Nephron (organoid): ENCODE measurements around the gene TEX2.

Experiments used
- H3K27ac Mint-ChIP-seq, 3 experiments: 2 replicates each; pipeline ENCODE4 v1.8.0; 2020; ENCODE audit warnings: mixed read lengths in 3 of 3, mild to moderate bottlenecking in 2 of 3, moderate library complexity in 1 of 3
- H3K27me3 Mint-ChIP-seq: 2 replicates; pipeline ENCODE4 v1.8.0; 2021; ENCODE audit warnings: low read depth, mild to moderate bottlenecking, moderate library complexity, mixed read lengths
- H3K36me3 Mint-ChIP-seq: 2 replicates; pipeline ENCODE4 v1.8.0; 2020; ENCODE audit warnings: low read depth, mixed read lengths
- H3K4me1 Mint-ChIP-seq: 2 replicates; pipeline ENCODE4 v1.8.0; 2020; ENCODE audit warnings: mixed read lengths
- H3K4me3 Mint-ChIP-seq, 3 experiments: 2 replicates each; pipeline ENCODE4 v1.8.0; 2020; ENCODE audit warnings: mild to moderate bottlenecking in 3 of 3, mixed read lengths in 3 of 3, moderate library complexity in 2 of 3
- H3K9me3 Mint-ChIP-seq: 2 replicates; pipeline ENCODE4 v1.8.0; 2020; ENCODE audit warnings: mixed read lengths
- TF ChIP-seq, protein P1 (sequence below), 3 experiments: fragments of 200-600 bp; sonication (generic); IDR thresholded peaks; one replicate each; pipeline ENCODE4 v1.5.0; 2021; ENCODE audit warnings: antibody characterized with exemption in 3 of 3; ENCODE audit not compliant: unreplicated experiment in 3 of 3

The TEX2 gene

DNA sequence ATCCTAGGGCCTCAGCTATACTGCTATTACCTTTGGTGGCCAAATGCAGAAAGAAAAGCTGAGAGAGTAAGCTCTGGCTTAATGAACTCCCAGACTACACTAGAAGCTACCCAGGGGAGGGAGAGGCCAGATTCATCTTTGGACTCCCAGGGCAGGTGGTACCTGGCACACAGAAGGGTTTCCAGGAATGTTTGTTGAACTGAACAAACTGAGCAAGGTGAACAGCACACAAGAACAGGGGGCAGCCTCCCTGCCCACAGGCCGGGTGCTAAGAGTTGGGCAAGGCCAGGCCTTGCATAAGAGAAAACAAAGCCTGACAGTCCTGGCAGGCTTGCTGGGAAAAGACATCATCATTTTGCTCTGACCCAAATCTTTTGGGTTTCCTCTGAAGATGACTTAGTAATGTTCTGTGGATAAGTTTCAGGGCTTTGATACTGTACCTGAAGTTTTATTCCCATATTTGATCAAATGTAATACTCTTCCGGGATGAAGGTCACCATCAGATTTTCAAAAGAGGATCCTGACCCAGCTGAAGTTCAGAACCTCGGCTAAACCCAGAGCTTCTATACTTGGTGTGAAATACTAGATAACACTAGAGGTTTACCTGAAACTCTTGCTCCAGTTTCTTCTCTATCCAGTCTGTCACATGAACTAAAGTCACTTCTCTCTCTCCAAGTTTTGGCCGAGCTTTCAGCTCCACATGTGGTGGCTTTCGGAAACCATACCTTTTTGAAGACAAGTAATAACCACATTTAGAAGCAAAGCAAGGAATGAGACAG lies 112.6 kb downstream of the TEX2 start:
- Mint-ChIP-seq H3K36me3 (peaks cover 50% of the 10 kb centered on the region), H3K27ac (no peak overlapping the region), H3K4me3 (no peak overlapping the region), H3K27me3 (no peaks in the 10 kb centered on the region), H3K4me1 (peaks cover 63% of the 10 kb centered on the region), H3K9me3 (no peaks in the 10 kb centered on the region)
- TF ChIP-seq, protein P1, sequence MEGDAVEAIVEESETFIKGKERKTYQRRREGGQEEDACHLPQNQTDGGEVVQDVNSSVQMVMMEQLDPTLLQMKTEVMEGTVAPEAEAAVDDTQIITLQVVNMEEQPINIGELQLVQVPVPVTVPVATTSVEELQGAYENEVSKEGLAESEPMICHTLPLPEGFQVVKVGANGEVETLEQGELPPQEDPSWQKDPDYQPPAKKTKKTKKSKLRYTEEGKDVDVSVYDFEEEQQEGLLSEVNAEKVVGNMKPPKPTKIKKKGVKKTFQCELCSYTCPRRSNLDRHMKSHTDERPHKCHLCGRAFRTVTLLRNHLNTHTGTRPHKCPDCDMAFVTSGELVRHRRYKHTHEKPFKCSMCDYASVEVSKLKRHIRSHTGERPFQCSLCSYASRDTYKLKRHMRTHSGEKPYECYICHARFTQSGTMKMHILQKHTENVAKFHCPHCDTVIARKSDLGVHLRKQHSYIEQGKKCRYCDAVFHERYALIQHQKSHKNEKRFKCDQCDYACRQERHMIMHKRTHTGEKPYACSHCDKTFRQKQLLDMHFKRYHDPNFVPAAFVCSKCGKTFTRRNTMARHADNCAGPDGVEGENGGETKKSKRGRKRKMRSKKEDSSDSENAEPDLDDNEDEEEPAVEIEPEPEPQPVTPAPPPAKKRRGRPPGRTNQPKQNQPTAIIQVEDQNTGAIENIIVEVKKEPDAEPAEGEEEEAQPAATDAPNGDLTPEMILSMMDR (IDR thresholded peaks at IDR 0.05; ENCODE audit: unreplicated experiment in 3 of 3) = no peak

DNA sequence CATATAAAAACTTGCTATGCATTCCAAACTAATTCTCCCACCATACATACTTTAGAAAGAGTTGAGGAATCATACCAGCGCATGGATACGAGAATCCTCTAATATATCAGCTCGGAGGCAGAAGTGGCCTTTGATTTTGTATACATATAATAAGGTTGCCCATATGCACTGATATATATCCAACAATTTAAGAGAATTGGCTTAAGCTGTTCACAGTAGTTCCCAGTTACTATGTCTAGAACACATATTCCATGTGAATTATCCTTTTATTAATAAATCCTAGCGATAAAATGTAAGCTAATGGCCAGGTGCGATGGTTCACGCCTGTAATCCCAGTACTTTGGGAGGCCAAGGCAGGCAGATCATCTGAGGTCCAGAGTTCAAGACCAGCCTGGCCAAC lies 113.9 kb downstream of the TEX2 start:
- Mint-ChIP-seq H3K27me3 (no peaks in the 10 kb centered on the region), H3K36me3 (peaks cover 50% of the 10 kb centered on the region), H3K9me3 (no peaks in the 10 kb centered on the region), H3K27ac (peak overlapping the region in 1 of 3 experiments; percentile 39), H3K4me3 (peak overlapping the region in 1 of 3 experiments; percentile 39), H3K4me1 (peaks cover 50% of the 10 kb centered on the region)
- TF ChIP-seq, protein P1 (IDR thresholded peaks at IDR 0.05; ENCODE audit: unreplicated experiment in 3 of 3) = no peak

DNA sequence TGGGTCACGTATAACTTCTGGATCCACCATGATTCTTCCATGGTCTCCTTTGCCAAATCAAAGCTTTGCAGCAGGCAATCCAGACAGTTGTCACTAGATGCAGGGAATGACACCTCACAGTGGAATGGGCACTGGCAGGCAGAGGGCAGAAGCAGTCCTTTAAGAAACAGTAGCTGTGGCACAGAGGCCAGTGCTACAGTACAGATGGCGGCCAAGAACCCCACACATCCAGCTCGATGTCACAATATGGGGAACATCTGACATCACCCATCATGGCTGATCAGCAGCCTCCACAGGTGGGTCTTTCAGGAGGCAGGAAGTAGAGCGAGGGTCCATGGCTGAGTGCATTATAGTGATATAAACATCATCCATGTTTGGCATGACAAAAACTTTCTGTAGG lies 114.4 kb downstream of the TEX2 start:
- Mint-ChIP-seq H3K4me3 (peak overlapping the region; percentile 58 to 81 (median 74)), H3K9me3 (no peaks in the 10 kb centered on the region), H3K27me3 (no peaks in the 10 kb centered on the region), H3K27ac (peak overlapping the region in 1 of 3 experiments; percentile 39), H3K36me3 (peaks cover 50% of the 10 kb centered on the region), H3K4me1 (peaks cover 45% of the 10 kb centered on the region)
- TF ChIP-seq, protein P1 (IDR thresholded peaks at IDR 0.05; ENCODE audit: unreplicated experiment in 3 of 3) = no peak

DNA sequence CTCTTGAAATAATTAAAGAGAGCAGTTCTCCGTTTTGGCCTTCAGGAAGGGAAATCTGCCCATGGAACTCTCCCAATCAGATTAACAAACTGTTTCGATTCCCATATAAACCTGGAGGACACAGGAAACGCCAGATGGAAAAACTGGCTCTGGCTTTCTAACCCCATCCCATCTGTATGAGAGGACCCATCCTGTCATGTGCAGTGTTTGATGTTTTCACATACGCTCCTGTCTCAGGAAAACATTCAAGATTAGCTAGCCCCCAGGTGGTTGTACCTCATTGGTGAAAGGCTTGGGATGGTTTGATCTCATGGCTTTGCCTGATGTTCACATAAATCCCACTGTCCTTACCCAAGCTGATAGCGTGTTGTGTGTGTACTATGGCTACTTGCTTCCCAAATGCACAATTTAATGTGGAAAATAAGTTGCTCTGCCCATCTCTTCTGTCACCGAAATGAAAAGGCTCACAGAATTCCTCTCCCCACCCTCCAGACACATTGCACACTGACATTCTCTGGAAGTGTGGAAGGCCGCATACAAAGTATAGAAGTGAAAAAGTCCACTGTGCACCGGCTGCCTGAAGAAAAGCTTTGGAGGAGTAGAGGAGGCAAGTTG lies 114.9 kb downstream of the TEX2 start:
- Mint-ChIP-seq H3K36me3 (peaks cover 47% of the 10 kb centered on the region), H3K27ac (peak overlapping the region in 2 of 3 experiments; percentile 39 to 59), H3K9me3 (no peaks in the 10 kb centered on the region), H3K27me3 (no peaks in the 10 kb centered on the region), H3K4me3 (peak overlapping the region; percentile 58 to 81 (median 74)), H3K4me1 (peaks cover 40% of the 10 kb centered on the region)
- TF ChIP-seq, protein P1 (IDR thresholded peaks at IDR 0.05; ENCODE audit: unreplicated experiment in 3 of 3) = no peak

DNA sequence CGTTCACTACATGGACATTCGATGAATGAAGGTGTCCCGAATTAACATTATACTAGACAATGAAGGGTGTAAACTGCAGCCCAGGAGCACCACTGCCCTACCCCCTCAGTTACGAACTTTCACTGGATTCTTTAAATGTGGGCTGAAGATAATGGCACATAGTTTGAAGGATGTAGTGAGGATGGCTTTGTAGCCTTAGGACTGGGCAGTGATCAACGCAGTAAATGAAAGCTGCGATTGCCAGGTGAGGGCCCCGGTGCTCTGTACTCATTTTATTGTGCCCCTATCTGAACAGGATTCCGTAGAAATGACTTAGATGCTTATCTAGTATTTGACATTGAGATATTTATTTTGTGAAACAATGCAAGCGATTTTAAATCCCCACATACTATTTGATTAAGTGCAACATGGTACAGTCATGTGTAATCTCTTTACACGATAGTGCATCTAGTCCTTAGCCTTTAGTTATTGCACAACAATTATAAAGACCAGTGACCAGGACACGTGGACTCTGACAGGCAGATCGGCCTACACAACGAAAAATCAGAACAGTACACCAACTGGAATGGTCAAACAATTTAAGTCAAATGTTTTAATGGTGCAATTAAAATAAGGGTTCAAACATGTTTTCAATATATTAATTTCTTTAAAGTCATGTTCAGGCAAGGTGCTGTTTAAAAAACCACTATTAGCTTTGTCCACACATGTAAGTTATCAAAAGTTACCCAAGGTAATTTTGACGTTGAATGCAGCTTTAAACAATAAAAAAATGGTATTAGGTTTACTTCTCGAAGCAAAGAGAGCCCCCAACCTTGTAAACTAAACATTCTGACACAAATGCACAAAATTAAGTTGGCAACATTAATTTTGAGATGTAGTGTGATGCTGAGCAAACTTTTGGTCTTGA lies 115.7 kb downstream of the TEX2 start:
- Mint-ChIP-seq H3K27me3 (no peaks in the 10 kb centered on the region), H3K9me3 (no peaks in the 10 kb centered on the region), H3K4me1 (peaks cover 32% of the 10 kb centered on the region), H3K4me3 (peak overlapping the region in 1 of 3 experiments; percentile 81), H3K27ac (no peak overlapping the region), H3K36me3 (peaks cover 39% of the 10 kb centered on the region)
- TF ChIP-seq, protein P1 (IDR thresholded peaks at IDR 0.05; ENCODE audit: unreplicated experiment in 3 of 3) = no peak
